Colon (tissue), 2 donors: Measurements from ENCODE around the gene LRRC38.
"Not testable (repeated sequence)": the region's sequence is repeated elsewhere in the genome, so short reads cannot be mapped to it uniquely, and the experiment has no call there.

Source experiments
- FAIRE-seq: peaks from 2 replicates; lab custom pipeline; 2012; peaks lifted over from hg19 to GRCh38; lab: Jason Lieb, UNC
- donor health status: control.
- donor health status: control.

The LRRC38 gene

DNA sequence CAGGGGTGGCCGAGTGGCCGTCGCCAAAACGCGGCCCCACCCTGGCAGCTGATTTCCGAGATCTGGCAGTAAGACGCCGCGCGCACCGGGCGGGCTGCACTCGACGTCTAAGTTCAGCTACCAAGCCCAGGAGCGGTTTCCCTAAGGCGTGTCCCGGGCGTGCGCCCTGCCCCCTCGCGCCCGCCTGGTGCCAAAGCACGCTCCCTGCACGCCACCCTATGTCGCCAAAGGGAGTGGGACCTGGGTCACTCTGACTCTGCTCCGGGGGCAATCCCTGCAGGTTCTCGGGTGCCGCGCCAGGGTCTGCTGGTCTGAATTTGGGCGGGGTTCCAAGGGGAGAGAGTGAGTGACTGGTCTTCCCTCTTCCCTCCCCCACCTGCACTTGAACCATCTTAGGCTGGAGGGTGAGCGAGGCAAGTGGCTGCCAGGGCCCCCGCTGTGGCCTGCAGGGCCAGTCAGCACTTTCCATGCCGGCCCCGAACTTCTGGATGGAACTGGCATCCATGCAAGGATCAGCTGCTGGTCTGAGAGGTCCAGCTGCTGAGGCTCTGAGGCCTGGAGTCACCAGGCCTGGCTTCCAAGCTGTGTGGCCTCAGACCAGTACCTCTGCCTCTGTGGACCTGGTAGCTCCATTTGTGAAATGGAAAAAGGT lies at the start of gene LRRC38:
Gene LRRC38 (minus strand): TSS at position 109 of the 652 bp plus-strand sequence. CDS start 410 bp downstream, outside the sequence.
- FAIRE-seq, result no peak

DNA sequence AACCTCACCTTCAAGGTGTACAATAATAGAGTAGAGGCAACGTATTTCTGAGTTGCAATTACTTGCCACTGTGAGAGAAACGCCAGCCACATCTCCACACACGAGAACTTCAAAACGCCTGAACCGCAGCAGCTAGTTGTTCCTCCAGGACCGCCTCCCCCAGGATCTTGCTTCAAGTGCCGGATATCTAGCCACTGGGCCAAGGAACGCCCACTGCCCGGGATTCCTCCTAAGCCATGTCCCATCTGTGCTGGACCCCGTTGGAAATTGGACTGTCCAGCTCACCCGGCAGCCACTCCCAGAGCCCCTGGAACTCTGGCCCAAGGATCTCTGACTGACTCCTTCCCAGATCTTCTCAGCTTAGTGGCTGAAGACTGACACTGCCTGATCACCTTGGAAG lies 49.2 kb upstream of the LRRC38 start:
- FAIRE-seq, result not testable (repeated sequence)

DNA sequence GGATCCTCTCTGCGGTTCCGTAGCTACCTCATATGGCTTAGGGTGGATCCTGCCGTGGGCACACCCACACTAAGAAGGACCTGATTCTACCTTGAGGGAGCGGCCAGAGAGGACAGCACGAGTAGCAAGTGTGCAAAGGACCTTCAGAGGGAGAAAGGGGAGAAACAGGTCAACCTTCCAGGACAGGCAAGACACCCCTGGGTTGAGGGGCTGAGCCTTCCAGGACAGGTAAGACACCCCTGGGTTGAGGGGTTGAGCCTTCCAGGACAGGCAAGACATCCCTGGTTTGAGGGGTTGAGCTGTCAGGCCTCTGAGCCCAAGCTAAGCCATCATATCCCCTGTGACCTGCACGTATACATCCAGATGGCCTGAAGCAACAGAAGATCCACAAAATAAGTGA lies 46.7 kb upstream of the LRRC38 start:
- FAIRE-seq, result no peak

GRCh38 chr1:13556224-13556764 lies 42.5 kb upstream of the LRRC38 start:
- FAIRE-seq, result no peak

DNA sequence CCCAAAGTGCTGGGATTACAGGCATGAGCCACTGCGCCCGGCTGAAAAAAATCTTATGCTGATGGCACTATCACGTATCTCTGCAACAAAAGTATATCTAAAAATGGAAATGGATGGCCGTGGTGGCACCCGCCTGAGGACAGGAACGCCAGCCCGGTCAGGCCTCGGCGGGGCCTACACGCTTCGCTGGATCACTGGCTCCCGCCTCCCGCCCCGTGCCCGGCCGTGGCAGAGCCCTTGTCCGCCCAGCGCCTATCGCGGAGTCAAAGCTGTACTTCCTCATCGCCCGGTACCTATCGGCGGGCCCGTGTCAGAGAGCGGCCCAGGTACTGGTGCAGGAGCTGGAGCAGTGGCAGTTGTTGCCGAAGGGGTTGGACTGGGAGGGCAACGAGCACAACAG lies 41.0 kb upstream of the LRRC38 start:
- FAIRE-seq, result no peak

GRCh38 chr1:13550663-13551062 lies 36.9 kb upstream of the LRRC38 start:
- no peak for FAIRE-seq

DNA sequence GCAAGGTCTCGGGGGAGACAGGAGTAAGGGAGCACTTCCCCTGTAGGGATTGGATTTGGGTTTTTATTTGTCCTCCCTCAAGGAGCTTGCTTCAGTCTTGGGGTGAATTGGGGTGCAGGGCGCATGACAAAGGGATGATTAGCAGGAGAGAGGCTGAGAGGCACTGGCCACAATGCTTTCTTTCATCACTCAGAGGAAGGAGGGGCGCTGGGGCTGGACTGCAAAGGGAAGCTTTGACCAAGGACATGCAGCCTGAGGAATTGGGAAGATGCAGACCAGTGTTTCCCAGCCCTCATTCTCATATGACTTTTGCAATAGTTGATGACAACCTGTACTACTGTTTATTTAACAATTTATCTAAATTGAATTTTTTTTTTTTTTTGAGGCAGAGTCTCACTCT lies 35.7 kb upstream of the LRRC38 start:
- no peak for FAIRE-seq

DNA sequence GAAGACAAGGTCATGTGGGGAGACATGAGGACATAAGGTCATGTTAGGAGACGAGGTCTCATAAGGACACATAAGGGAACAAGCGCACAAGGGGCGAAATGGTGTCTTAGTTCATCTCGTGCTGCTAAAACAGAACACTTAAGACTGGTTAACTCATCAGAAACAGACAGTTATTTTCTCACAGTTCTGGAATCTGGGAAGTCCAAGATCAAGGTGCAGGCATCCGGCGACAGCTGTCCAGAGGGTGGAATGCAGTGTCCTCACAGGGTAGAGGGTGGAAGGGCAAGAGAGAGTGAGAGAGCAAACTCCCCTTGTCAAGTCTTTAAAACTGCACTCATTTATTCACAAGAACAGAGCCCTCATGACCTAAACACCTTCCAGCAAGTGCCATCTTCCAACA lies 35.2 kb upstream of the LRRC38 start:
- no peak for FAIRE-seq

DNA sequence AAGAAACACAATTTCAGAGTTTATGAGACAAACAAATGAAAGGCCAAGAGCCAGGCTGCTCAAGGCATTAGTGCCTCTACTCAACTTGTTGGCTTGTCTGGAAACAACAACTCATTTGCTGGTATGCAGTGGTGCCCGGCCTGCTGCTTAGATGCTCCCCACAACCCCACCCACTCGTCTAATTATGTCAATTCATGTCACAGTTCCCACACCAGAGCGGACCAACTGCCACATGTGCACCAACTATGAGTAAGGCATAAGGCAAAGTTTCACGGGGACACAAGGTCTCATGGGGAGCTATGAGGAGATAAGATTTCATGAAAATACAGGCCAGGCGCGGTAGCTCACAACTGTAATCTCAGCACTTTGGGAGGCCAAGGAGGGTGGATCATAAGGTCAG lies 34.5 kb upstream of the LRRC38 start:
- FAIRE-seq, result no peak

- FAIRE-seq, result no peak
Observed at GRCh38 chr1:13546791-13547190, 33.0 kb upstream of the LRRC38 start.

DNA sequence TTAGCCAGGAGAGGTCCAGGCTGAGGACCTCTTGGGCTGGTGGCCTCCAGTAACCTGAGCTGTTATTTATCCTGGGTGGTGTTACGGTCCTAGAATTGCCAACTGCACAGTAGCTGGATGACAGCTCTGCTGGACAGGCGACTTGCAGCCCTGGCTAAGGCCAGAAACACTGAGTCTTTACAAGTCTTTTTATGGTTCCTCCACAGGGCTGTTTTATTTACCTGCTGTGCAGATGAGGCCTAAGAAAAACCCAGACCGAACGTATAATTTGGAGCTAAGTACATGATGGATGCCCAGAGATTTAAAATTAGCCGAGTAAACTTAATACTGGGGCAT lies 30.4 kb upstream of the LRRC38 start:
- FAIRE-seq, result no peak

DNA sequence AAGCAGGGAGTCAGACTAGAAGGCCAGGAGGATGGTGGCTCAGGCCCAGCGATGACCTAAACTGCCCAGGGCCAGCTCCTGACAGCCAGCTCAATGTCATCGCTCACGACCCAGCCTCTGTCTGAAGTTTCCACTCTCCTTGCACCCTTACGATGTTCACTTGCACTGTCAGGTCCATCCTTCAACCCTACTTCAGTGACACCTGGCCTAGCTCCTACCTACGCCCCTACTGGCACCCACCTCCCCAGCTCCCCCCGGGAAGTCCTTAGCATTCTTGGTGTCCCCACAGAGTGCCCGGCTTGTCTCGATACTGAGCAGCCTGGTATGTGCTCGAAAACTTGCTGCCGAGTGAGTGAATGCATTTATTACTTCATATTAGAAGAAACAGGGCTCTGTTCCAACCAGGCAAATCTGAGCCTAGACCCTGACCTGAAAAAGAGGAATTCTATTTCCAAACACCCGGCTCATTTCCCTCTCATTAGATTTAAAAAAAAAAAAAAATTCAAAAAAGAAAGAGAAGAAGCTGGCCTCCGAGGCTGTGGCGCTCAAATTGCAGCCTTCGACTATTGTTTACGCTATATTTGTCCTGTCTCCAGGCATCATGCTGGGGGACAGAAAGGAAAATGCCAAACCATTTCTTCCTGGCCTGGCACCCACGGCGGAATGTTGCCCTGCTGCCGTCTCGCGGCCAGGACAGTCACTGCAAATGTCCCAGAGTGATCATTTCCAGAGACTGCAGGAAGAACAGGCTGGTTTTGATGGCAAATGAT lies 29.8 kb upstream of the LRRC38 start:
- no peak for FAIRE-seq

GRCh38 chr1:13541435-13542215 lies 27.8 kb upstream of the LRRC38 start:
- no peak for FAIRE-seq

- FAIRE-seq, result no peak
Observed at GRCh38 chr1:13540866-13541265, 27.1 kb upstream of the LRRC38 start.

GRCh38 chr1:13539683-13540082 lies 25.9 kb upstream of the LRRC38 start:
- FAIRE-seq, result no peak

GRCh38 chr1:13538832-13539231 lies 25.0 kb upstream of the LRRC38 start:
- FAIRE-seq, result no peak

- FAIRE-seq, result no peak
Observed at GRCh38 chr1:13536571-13536970, 22.8 kb upstream of the LRRC38 start.

DNA sequence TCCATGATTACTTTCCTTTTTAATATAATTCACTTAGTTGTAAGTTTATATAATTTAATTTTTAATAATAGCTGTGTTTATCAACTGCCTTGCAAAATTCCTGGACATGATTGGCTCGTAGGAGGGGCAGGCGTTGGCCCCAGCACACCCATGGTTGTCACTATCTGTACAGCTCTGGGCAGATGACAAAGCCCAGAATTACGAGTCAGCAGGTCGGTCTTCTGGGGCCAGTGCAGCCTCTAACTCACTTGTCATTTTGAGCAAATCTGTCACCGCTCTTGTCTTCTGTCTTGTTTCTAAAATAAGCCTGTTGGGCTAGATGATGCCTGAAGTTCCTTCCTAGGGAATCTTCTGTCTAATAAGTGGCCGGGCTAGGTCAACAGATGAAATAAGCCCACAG lies 21.4 kb upstream of the LRRC38 start:
- FAIRE-seq, result no peak

- no peak for FAIRE-seq
Observed at GRCh38 chr1:13528320-13528719, 14.5 kb upstream of the LRRC38 start.

- no peak for FAIRE-seq
Observed at GRCh38 chr1:13523780-13524477, 10.1 kb upstream of the LRRC38 start.

DNA sequence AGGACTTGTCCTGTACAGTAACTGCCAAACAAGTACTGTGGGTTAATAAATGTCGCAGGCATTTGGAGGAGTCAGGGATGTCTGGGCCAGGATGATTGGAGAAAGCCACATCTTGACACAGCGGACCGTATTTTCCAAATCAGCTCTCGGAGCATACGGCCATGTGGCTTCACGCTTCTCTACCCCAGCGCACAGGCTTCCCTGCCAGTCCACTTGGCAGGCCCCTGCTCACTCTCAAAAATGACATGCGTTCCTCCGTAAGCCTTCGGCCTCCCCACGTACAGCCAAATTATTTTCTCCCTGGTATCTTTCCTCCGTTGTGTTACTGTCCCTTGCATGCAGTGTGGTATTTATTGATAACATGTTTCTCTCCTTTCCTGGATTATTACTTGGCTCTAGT lies 7.2 kb upstream of the LRRC38 start:
- no peak for FAIRE-seq

DNA sequence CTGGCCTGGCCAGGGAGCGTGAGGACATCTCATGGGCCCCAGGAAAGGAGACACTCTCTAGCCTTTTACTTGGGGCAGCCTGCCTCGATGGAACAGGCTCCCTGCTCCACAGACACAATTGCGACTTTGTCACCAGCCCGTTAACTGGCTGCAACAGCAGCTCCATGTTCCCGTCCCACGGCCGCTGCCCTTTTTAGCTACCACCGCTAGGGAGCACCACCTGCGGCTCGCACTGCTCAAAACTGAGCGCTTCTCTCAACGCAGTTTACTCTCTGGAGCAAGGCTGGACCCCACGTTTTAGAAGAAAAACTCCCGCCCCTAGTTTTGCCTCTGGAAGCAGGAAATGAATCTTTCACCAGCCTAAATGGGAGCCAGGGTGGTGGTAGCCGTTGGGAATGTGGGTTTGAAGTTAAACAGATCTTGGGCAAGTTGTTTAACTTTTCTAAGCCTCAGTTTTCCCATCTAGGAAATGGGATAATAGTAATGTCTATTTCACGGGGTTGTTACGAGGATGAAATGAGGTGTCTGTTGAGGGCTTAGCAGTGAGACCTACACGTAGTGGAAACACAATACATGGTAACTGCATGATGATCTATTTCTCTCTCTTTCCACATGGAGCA lies 3.5 kb upstream of the LRRC38 start:
- FAIRE-seq, result no peak
